NCI-H187 (cell line): ENCODE results near the gene LRSAM1.

Experiments
- DNase-seq, 2 experiments: peaks; one replicate each; lab custom pipeline; 2025; lab: John Stamatoyannopoulos, UW

Gene LRSAM1

DNA sequence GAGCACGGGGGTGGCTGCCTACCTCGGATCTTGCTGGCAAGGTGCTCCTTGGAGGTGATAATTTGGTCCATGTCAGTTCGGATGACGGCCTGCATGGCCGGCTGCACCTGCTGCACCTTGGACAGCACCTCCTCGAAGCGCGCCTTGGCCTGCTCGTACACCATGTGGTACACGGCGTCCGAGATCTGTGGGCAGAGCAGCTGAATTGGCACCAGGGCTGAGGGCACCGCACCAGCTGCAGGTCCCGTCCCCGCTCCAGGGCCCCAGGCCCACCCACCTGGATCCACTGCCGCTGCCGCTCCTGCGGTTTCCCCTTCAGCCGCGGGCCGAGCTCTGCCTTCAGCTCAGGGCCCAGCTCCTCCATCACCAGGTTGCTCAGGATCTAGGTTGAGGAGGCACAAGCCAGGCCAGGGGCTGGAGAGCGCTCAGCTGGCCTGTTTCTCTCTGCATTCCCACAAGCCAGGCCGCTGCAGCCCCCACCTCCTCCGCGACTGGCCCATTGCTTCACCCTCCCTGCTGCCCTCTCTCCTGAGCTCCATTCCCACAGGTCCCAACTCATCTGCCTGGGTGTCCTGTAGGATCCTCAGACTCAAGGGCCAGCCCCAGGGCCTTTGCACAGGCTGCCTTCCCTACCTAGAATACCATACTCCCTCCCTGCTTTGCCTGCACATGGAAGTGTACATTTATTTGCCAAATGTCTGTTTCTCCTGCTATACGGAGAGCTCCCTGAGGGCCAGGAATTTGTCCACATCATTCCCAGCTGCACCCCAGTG, 65.7 kb downstream of the LRSAM1 start:
- DNase-seq, result no peak

DNA sequence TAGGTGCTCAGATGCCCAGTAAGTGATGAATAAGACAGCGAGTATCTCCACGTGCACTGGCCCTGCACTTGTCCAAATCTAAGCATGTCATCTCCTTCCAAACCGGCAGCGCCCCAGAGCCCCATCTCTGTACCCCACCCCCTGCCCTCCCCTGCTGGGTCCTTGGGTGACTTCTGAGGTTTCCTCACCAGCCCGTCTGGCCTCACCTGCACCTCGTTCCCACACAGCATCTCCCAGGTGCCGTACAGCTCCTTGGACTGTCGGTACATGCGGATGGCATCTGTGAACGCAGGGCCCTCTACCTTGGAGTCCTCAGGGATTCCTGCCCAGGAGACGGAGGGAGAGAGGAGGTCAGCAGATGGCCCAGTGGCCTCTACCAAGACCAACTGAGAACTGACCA, 66.3 kb downstream of the LRSAM1 start:
- DNase-seq, result no peak

DNA sequence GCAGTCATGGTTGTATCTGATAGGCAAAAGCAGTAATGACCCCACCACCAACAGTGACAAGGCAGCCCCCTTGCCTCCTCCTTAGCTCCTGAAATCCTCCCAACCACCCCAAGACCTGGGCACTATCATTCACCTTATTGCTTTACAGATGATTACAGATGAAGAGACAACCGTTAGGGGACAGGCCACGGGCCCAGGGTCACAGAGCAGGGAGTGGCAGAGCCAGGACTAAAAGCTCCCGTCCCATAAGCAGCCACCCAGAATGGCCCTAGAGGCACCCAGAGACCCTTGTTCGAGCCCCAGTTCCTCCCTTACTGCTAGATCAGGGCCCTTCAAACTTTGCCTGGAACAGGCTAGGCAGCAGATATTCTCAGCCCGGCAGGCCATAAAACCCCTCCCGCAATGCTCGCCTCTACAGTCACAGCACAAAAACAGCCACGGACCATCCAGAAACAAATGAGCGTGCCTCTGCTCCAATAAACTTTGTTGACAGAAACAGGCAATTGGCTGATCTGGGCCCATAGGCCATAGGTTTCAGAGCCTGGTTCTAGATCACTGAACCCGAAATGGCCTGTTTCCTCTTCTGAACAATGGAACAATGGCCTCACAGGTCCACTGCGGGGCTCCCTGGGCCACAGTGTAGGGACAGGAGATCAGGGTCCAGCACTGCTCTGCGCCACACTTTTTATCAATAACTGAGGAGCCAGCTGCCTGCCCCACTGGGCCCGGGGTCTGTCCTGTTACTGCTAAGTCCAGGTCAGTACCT, 67.0 kb downstream of the LRSAM1 start:
- DNase-seq, result no peak

DNA sequence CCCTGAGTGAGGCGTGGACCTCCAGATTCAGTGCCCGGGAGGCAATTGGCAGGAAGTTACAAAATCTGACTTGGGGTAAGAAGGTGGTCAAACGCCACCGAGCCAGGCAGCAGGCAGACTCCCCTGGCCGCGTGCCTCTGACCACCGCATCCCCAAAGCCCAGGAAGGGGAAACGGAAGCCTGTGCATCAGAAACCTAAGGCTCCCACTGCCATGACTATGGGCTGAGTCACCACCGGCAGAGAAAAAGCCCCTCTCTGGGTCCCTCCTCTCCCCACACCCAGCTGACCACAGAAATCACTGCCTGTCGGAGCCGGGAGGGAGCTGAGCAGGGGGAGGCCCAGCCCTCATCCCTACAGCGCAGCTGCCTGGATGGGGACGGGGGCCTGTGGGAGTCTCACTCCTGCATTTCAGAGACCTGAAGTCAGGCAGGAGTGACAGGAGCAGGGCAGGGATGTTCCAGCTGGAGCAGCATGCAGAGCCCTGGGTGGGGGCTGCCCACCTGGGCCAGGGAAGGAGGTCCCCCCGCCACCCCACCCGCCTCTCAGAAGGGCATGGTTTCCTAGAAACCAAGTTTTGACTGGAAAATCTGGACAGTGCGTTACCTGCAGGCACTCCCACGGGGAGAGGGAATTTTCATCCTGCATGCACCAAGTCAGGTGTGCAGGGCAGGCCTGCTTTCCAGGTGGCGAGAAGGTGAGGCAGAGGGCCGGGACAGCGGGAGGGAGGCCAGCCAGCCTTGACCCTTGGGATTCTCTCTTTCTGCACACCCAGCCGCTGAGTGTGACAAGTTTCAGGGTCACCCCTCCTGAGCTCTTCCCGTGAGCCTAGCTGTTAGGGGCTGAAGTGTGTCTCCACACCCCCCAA, 68.2 kb downstream of the LRSAM1 start:
- DNase-seq, result no peak

DNA sequence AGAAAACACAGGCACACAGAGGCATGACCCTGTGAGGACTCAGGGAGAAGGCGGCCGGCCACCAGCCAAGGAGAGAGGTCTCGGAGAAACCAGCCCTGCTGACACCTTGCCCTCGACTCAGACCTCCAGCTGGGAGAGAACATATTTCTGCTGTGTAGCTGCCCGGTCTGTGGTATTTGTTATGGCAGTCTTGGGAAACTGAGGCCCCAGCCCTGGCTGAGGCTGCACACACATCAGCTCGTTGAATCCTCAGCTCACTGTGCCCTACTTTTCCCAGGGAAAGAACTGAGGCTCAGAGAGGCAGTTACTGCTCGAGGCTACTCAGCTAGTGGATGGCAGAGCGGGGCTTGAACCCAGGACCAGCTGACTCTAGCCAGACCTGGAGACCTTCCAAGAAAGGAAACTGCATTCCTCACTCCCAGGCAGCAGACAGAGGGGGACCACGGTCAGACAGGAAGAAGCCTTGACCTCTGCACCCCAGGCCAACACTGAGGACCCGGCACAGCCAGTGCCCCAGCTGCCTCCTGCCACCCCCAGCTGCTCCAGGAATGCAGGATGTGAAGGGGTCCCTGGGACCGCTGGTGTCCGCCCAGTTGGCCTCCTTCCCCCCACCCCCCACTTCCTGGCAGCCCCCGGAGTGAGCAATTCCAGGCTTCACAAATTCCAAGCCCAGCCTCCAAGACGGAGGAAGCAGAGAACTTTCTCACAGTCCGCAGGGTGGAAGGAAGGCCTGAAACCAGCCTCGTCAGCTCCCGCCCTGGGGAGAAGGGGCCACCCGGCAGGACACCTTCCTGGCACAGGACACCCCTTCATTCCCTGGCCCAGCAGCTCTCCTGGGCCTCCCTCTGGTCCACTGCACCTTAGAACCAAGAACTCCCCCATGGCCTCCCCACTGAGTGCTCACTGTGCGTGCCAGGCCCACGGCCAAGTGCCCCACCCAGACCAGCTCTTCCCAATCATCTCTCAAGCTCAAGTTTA, 69.9 kb downstream of the LRSAM1 start:
- no peak for DNase-seq

DNA sequence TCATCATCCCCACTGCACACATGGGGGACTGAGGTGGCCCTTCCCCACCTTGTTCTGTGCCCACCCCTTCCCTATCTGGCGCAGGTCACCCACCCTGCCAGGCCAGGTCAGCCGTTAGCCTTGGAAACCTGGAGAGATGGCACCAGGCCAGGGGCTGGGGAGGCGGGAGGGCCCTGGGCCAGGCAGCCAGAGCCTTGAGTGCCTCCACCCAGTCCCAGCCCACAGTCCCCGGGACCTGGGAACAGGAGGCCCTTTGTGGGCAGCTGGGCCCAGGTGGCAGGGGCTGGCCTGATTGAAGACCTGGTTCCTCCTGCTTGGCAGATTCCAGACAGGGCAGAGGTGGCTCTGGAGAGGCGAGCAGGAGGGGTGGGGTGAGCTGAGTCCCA, 70.6 kb downstream of the LRSAM1 start:
- no peak for DNase-seq

DNA sequence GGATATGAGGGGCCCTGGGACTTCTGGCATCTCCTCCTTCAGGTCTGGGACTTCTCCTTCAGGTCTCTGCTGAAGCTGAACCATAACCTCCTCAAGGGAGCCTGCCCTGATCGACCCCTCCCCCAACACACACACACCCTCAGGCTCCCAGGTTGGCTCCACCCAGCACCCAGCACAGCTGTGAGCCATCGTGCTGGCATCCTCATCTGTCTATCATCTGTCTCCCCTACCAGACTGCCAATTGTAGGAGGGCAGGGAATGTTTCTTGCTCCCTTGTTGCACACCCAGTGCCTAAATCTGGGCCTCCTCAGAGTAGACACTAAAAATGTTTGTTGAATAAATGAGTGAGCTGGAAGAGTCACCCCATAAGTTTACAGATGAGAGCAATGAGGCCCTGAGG, 71.4 kb downstream of the LRSAM1 start:
- no peak for DNase-seq

DNA sequence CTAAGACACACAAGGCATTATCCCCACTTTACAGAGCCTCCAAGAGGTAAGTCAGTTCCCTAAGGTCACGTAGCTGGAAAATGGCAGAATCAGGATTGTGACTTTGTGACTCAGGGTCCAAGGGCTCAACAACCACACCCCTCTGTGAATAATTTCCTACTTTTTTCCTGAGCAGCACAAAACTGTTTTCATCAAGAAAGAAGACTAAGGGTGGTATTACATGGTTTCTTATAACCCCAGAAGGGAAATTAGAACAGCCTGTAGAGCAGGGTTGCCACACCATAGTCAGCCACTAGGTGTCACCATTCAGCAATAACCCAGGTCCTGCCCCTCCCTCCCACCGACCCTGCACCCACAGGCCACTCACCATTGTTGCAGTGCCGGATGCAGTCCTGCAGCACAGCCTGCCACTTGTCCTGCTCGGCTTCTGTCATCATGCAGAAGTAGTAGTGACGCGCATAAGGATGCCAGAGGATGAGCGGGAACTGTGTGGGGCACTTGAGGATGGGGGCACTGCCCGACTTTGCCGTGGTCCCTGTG, 72.1 kb downstream of the LRSAM1 start:
- no peak for DNase-seq

DNA sequence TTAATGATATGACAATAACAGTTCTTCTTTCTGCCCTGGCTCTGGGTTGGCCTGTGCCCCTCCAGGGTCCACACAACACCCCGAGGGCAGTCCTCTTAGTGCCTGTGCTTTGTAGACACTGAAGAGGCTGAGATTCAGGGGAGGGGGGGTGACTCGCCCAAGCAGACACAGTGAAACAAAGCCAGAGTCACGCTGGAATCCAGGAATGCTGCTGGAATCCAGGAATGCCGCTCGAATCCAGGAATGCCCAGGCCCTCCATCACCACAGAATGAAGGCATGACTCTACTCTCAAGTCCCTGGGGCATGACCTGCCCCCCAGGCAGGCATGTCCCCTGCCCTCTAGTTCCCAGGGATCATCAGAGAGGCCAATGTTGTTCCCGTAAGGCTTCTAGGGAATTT, 73.1 kb downstream of the LRSAM1 start:
- DNase-seq, result no peak

DNA sequence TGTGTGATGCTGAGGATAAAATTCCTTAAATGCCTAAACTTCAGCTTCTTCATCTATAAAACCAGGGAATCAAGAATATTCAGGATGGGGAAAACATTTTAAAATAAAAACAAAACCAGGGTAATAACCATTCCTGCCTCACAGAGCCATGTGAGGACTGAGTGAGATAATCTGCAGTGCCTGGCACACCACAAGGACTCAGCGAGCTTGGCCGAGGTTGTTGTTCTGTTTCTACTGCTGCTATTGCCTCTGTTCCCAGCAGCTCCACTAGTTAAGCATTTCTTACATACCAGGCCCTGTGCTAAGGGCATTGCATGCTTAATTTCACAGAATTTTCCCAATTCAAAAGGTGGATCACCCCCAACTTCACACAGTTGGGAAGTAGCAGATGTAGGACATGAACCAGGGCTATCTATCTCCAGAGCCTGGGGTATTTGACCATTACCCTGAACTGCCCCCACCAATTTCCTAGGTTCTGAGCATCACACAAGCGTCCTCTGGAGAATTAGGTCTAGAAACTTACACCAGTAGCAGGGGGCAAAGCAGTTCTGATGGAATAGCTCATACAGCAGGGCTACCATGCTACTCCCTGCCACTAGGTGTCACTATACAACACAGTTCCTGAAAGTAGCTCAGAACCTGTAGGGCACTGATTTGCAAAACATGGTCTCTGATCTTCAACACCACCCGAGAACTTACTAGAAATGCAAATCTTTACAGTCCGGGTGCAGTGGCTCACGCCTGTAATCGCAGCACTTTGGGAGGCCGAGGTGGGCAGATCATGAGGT, 74.3 kb downstream of the LRSAM1 start:
- no peak for DNase-seq

DNA sequence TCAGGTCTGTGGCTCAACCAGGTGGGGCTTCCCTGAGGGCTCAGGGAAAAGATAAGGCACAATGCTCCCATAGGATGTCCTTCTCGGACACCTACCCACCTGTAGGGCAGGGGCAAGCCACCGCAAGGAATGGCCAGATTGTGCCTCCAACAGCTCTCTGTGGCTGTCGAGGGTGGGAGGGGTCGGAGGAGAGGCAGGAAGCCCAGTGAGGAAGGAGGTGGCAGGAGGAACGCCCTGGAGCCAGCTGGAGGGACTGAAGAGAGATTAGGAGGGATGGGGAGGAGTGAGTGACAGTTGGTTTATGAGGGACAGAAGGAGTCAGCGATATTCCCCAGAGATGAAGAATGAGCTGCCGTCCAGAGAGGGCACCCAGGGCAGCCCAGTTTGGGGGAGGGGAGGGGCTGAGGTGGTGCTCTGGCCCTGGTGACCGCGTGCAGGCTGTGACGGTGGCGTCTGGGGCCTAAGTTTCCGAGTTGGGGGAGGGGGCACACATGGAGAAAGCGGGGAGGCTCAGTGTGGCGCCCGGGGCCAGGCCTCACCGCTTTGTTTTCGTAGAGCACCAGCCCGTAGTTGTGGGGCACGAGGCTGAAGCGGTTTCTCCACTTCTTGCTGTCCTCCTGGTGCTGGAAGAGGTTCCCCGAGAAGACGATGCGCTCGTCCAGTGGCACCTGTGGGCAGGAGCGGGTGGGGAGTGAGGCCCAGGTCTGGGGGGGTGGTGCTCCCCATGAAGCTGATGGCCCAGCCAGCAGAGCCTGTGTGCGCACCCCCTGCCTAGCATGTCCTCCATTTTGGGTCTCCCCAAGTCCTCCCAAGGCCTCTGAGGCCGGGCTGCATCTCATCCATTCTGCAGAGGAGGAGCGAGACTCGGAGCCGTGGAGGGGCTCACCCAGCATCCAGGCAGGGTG, 75.6 kb downstream of the LRSAM1 start:
- no peak for DNase-seq

DNA sequence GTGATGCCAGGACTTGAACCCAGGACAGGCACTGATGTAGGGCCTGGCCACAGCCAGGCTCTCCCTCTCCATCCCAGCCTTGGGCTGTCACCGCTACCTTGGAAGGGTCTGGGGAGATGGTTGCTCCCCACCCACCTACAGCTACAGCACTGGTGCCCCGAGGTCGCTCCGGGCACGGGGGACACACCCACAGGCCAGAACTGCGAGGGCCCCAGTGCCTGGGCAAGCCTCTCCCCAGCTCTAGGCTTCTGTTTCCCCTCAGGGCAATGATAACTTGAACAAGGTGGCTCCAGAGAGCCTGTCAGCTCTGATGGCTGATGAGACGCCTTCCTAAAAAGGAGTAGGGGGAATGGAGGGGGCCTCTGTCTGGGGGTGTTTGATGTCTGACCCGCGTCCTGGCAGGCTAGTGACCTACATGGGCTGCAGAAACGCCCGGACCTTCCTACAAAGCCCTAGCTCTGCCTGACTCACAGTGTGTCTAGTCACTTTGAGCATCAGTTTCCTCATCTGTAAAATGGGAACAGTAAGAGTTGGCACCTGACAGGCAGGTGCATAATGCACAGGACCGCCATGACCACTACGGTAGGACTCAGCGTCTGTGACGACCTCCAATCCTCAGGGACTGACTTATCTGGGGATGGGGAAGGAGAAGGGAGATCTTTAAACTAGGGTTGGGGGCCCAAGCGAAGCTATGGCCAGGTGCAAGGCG, 76.4 kb downstream of the LRSAM1 start:
- DNase-seq, result no peak

DNA sequence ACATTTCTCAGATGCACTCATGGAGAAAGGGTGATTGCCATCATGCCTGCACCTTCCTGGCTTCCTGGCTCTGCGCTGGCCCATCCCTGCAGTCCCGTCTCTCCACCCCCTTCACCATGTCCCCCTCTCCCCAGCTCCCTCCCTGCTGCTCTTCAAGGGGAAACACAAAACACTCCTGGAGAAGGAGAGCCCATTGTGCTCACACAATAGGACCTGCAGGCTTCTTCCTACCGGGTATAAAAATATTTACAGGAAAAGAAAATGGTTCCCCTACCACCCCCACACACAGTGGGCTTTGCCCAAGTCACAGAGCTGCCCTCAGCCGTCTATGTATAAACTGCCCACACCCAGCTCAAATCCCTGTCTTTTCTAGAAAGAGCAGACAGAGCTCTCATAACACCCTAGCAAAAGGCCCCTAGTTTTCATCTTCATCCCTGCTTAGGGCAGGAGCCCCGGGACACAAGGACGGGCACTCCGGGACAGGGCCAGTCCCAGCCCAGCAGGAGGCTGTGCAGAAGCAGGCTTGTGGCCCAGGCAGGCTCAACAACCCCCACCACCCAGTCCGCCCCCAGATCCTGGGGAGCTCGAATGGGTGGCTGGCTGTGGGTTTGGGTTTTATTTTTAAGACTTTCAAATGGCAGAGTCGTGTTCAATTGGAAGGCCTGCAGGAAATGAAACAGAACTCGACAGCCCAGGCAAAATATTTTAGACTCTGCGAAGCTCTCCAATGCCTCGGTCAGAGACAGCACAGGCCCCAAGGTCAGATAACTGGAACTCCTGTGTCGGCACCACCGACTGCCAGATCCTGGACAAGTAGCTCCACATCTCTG, 77.3 kb downstream of the LRSAM1 start:
- DNase-seq, result no peak

DNA sequence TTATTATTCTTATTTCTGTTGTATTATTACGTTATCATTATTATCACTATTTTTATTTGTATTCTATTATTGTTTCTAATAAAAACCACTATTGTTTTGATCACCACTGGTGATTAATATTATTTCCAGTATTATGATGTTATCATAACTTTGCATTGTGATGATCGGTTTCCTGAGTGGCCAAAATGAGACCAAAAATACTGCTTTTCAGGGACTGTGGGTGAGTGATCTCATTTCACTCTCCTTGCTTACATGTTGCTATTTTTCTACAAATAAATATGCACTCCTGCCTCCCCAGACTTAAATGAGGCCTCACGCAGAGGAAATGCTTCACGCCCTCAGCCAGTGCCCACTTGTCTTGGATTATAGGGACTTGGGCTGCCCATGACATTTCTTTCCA, 78.4 kb downstream of the LRSAM1 start:
- no peak for DNase-seq

DNA sequence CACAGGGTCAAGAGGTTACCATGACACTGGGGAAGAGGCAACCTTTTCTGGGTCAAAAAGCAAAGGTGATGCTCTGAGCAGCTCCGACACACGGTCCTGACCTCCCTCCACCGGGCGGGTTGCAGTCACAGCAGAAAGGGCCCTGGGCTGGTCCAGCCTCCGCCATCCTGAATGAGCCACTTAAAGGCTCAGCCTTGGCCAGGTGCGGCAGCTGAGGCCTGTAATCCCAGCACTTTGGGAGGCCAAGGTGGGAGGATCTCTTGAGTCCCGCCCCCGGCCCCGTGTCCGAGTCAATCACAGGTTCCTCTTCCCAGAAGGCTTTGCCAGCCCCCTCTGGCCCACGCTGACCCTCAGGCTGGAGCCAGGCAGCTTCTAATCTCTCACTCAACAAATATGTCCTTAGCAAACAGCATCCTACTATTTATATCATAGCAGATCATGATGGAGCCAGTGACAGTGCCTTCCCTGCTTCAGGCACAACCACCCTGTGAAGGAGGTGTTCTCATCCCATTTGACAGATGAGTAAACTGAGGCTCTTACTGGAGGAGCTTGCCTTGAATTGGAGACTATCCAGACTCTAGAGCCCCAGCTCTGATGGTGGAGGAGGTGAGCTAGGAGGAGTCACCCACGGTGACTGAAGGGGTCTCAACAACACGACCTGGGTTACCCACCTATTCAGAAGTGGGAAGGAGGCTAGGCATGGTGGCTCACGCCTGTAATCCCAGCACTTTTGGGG, 79.1 kb downstream of the LRSAM1 start:
- no peak for DNase-seq

DNA sequence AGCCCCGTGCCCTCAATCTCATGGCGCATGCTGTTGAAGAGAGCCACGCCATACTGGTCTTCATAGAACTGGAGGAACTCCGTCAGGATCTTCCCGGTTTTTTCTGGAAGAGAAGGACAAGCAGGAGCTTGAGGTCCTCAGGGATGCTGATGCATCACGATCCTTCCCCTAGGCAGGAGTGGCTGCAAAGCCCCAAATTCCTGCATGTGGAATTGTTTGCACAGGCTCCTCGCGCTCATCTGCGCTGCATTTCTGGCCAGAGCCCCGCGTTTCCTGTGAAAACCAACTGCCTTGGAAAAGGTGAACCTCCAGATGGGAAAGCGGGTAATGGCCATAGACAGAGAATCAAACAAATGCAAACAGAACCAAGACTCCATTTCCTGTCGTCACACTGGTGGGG, 80.4 kb downstream of the LRSAM1 start:
- DNase-seq, result no peak
